ENCODE data around the gene EPN3.

Gene EPN3

GRCh38 chr17:50585346-50585745, 52.8 kb downstream of the EPN3 start:
- peak overlapping the region; percentile 85 for H2AK5ac ChIP-seq (ENCODE audit: low read depth, low read length)
- no peak overlapping the region for H3K4me3 ChIP-seq (ENCODE audit: low read length in 2 of 2)
- H3K18ac ChIP-seq (ENCODE audit: low read length): peak overlapping the region; percentile 88
- H3K4me2 ChIP-seq (ENCODE audit: insufficient read depth, low read length, poor library complexity, severe bottlenecking): no peak overlapping the region
- WGBS, 2 donors (ENCODE audit: extremely low coverage in 2 of 2, insufficient read length in 2 of 2, insufficient replicate concordance in 1 of 2): no CpG with 5 or more reads among the region's 4 CpGs
- no peak overlapping the region for H2BK120ac ChIP-seq (ENCODE audit: low read depth, low read length)
- peak overlapping the region; percentile 56 for H4K8ac ChIP-seq (ENCODE audit: low read depth, low read length)
- no peaks in the 10 kb centered on the region for H3K27me3 ChIP-seq (ENCODE audit: control insufficient read depth in 3 of 3, insufficient read depth in 3 of 3, low read depth in 1 of 3, low read length in 3 of 3)
- peak overlapping the region; percentile 98 for H2BK12ac ChIP-seq (ENCODE audit: low read length)
- H3K9ac ChIP-seq (ENCODE audit: low read depth, low read length, poor library complexity): no peak overlapping the region
- no peaks in the 10 kb centered on the region for H3K79me1 ChIP-seq (ENCODE audit: low read depth, low read length)
- DNase-seq (ENCODE audit: low spot score): no peak
- peaks cover 15 to 28% of the 10 kb centered on the region in 2 donors for H3K4me1 ChIP-seq (ENCODE audit: control insufficient read depth in 2 of 2, insufficient read depth in 1 of 2, low read depth in 1 of 2, low read length in 2 of 2)
- H2BK5ac ChIP-seq (ENCODE audit: low read length): no peak overlapping the region
- H3K9me3 ChIP-seq (replicated peaks in 1 of 2; ENCODE audit: control insufficient read depth in 2 of 2, insufficient read depth in 1 of 2, low read depth in 1 of 2, low read length in 2 of 2): no peaks in the 10 kb centered on the region
- no peak overlapping the region for H4K91ac ChIP-seq (ENCODE audit: low read depth, low read length, poor library complexity)
- peak overlapping the region; percentile 90 for H2BK15ac ChIP-seq (ENCODE audit: low read length)
- no peak overlapping the region for H2AFZ ChIP-seq (ENCODE audit: low read length)
- peak overlapping the region; percentile 31 for H3K14ac ChIP-seq (ENCODE audit: low read length)
- H3K4ac ChIP-seq (ENCODE audit: low read length): no peak overlapping the region
- H3K27ac ChIP-seq (replicated peaks; ENCODE audit: low read length): no peak overlapping the region
- H3K23ac ChIP-seq (ENCODE audit: low read depth, low read length, poor library complexity): peak overlapping the region; percentile 52
- no peaks in the 10 kb centered on the region for H3K36me3 ChIP-seq (replicated peaks in 1 of 2; ENCODE audit: control insufficient read depth in 2 of 2, insufficient read depth in 2 of 2, low read length in 2 of 2)

GRCh38 chr17:50585891-50586290, 53.4 kb downstream of the EPN3 start:
- no peak overlapping the region for H3K4me2 ChIP-seq (ENCODE audit: insufficient read depth, low read length, poor library complexity, severe bottlenecking)
- H3K36me3 ChIP-seq (replicated peaks in 1 of 2; ENCODE audit: control insufficient read depth in 2 of 2, insufficient read depth in 2 of 2, low read length in 2 of 2): no peaks in the 10 kb centered on the region
- peak overlapping the region; percentile 85 for H2AK5ac ChIP-seq (ENCODE audit: low read depth, low read length)
- peak overlapping the region; percentile 52 for H3K23ac ChIP-seq (ENCODE audit: low read depth, low read length, poor library complexity)
- H2AFZ ChIP-seq (ENCODE audit: low read length): no peak overlapping the region
- H3K4me1 ChIP-seq (ENCODE audit: control insufficient read depth in 2 of 2, insufficient read depth in 1 of 2, low read depth in 1 of 2, low read length in 2 of 2): peaks cover 11 to 28% of the 10 kb centered on the region in 2 donors
- H3K9me3 ChIP-seq (replicated peaks in 1 of 2; ENCODE audit: control insufficient read depth in 2 of 2, insufficient read depth in 1 of 2, low read depth in 1 of 2, low read length in 2 of 2): no peaks in the 10 kb centered on the region
- peak overlapping the region; percentile 56 for H4K8ac ChIP-seq (ENCODE audit: low read depth, low read length)
- H3K4me3 ChIP-seq (ENCODE audit: low read length in 2 of 2): no peak overlapping the region
- H3K4ac ChIP-seq (ENCODE audit: low read length): peak overlapping the region; percentile 20
- H2BK5ac ChIP-seq (ENCODE audit: low read length): no peak overlapping the region
- no peak for DNase-seq (ENCODE audit: low spot score)
- H3K14ac ChIP-seq (ENCODE audit: low read length): peak overlapping the region; percentile 31
- peak overlapping the region; percentile 98 for H2BK12ac ChIP-seq (ENCODE audit: low read length)
- H3K27me3 ChIP-seq (ENCODE audit: control insufficient read depth in 3 of 3, insufficient read depth in 3 of 3, low read depth in 1 of 3, low read length in 3 of 3): no peaks in the 10 kb centered on the region
- H2BK120ac ChIP-seq (ENCODE audit: low read depth, low read length): peak overlapping the region; percentile 26
- H3K9ac ChIP-seq (ENCODE audit: low read depth, low read length, poor library complexity): peak overlapping the region; percentile 60
- no peaks in the 10 kb centered on the region for H3K79me1 ChIP-seq (ENCODE audit: low read depth, low read length)
- H3K18ac ChIP-seq (ENCODE audit: low read length): peak overlapping the region; percentile 88
- peak overlapping the region; percentile 90 for H2BK15ac ChIP-seq (ENCODE audit: low read length)
- no peak overlapping the region for H3K27ac ChIP-seq (replicated peaks; ENCODE audit: low read length)
- WGBS, 2 donors (ENCODE audit: extremely low coverage in 2 of 2, insufficient read length in 2 of 2, insufficient replicate concordance in 1 of 2): no CpG with 5 or more reads among the region's 8 CpGs
- no peak overlapping the region for H4K91ac ChIP-seq (ENCODE audit: low read depth, low read length, poor library complexity)

GRCh38 chr17:50586421-50587247, 54.1 kb downstream of the EPN3 start:
- H3K4me1 ChIP-seq (ENCODE audit: control insufficient read depth in 2 of 2, insufficient read depth in 1 of 2, low read depth in 1 of 2, low read length in 2 of 2): peaks cover 11 to 28% of the 10 kb centered on the region in 2 donors
- H3K9me3 ChIP-seq (replicated peaks in 1 of 2; ENCODE audit: control insufficient read depth in 2 of 2, insufficient read depth in 1 of 2, low read depth in 1 of 2, low read length in 2 of 2): no peaks in the 10 kb centered on the region
- H2BK12ac ChIP-seq (ENCODE audit: low read length): no peak overlapping the region
- no CpG with 5 or more reads among the region's 9 CpGs for WGBS, 2 donors (ENCODE audit: extremely low coverage in 2 of 2, insufficient read length in 2 of 2, insufficient replicate concordance in 1 of 2)
- no peak overlapping the region for H3K4me3 ChIP-seq (ENCODE audit: low read length in 2 of 2)
- H3K14ac ChIP-seq (ENCODE audit: low read length): no peak overlapping the region
- H4K91ac ChIP-seq (ENCODE audit: low read depth, low read length, poor library complexity): no peak overlapping the region
- no peaks in the 10 kb centered on the region for H3K36me3 ChIP-seq (replicated peaks in 1 of 2; ENCODE audit: control insufficient read depth in 2 of 2, insufficient read depth in 2 of 2, low read length in 2 of 2)
- peak overlapping the region; percentile 90 for H2BK15ac ChIP-seq (ENCODE audit: low read length)
- no peak overlapping the region for H2BK5ac ChIP-seq (ENCODE audit: low read length)
- peak overlapping the region; percentile 20 for H3K4ac ChIP-seq (ENCODE audit: low read length)
- H3K27ac ChIP-seq (replicated peaks; ENCODE audit: low read length): no peak overlapping the region
- H3K27me3 ChIP-seq (ENCODE audit: control insufficient read depth in 3 of 3, insufficient read depth in 3 of 3, low read depth in 1 of 3, low read length in 3 of 3): no peaks in the 10 kb centered on the region
- H2BK120ac ChIP-seq (ENCODE audit: low read depth, low read length): peak overlapping the region; percentile 26
- peak overlapping the region; percentile 17 for H2AFZ ChIP-seq (ENCODE audit: low read length)
- no peaks in the 10 kb centered on the region for H3K79me1 ChIP-seq (ENCODE audit: low read depth, low read length)
- H4K8ac ChIP-seq (ENCODE audit: low read depth, low read length): no peak overlapping the region
- H3K4me2 ChIP-seq (ENCODE audit: insufficient read depth, low read length, poor library complexity, severe bottlenecking): no peak overlapping the region
- no peak for DNase-seq (ENCODE audit: low spot score)
- H3K18ac ChIP-seq (ENCODE audit: low read length): peak overlapping the region; percentile 86
- no peak overlapping the region for H3K23ac ChIP-seq (ENCODE audit: low read depth, low read length, poor library complexity)
- H3K9ac ChIP-seq (ENCODE audit: low read depth, low read length, poor library complexity): peak overlapping the region; percentile 60
- peak overlapping the region; percentile 85 for H2AK5ac ChIP-seq (ENCODE audit: low read depth, low read length)

- H3K4ac ChIP-seq (ENCODE audit: low read length): no peak overlapping the region
- no peak overlapping the region for H4K8ac ChIP-seq (ENCODE audit: low read depth, low read length)
- no peak overlapping the region for H3K18ac ChIP-seq (ENCODE audit: low read length)
- DNase-seq (ENCODE audit: low spot score): no peak
- H2BK120ac ChIP-seq (ENCODE audit: low read depth, low read length): no peak overlapping the region
- no peaks in the 10 kb centered on the region for H3K36me3 ChIP-seq (replicated peaks in 1 of 2; ENCODE audit: control insufficient read depth in 2 of 2, insufficient read depth in 2 of 2, low read length in 2 of 2)
- H2AK5ac ChIP-seq (ENCODE audit: low read depth, low read length): peak overlapping the region; percentile 17
- WGBS, 2 donors (ENCODE audit: extremely low coverage in 2 of 2, insufficient read length in 2 of 2, insufficient replicate concordance in 1 of 2): no CpG with 5 or more reads among the region's 9 CpGs
- H3K4me2 ChIP-seq (ENCODE audit: insufficient read depth, low read length, poor library complexity, severe bottlenecking): no peak overlapping the region
- no peak overlapping the region for H3K4me3 ChIP-seq (ENCODE audit: low read length in 2 of 2)
- no peak overlapping the region for H3K9ac ChIP-seq (ENCODE audit: low read depth, low read length, poor library complexity)
- no peak overlapping the region for H3K27ac ChIP-seq (replicated peaks; ENCODE audit: low read length)
- no peak overlapping the region for H2BK15ac ChIP-seq (ENCODE audit: low read length)
- H3K79me1 ChIP-seq (ENCODE audit: low read depth, low read length): no peaks in the 10 kb centered on the region
- no peak overlapping the region for H3K14ac ChIP-seq (ENCODE audit: low read length)
- peaks cover 14 to 28% of the 10 kb centered on the region in 2 donors for H3K4me1 ChIP-seq (ENCODE audit: control insufficient read depth in 2 of 2, insufficient read depth in 1 of 2, low read depth in 1 of 2, low read length in 2 of 2)
- H3K27me3 ChIP-seq (ENCODE audit: control insufficient read depth in 3 of 3, insufficient read depth in 3 of 3, low read depth in 1 of 3, low read length in 3 of 3): no peaks in the 10 kb centered on the region
- no peak overlapping the region for H3K23ac ChIP-seq (ENCODE audit: low read depth, low read length, poor library complexity)
- H4K91ac ChIP-seq (ENCODE audit: low read depth, low read length, poor library complexity): no peak overlapping the region
- H3K9me3 ChIP-seq (replicated peaks in 1 of 2; ENCODE audit: control insufficient read depth in 2 of 2, insufficient read depth in 1 of 2, low read depth in 1 of 2, low read length in 2 of 2): no peaks in the 10 kb centered on the region
- H2AFZ ChIP-seq (ENCODE audit: low read length): no peak overlapping the region
- no peak overlapping the region for H2BK5ac ChIP-seq (ENCODE audit: low read length)
- no peak overlapping the region for H2BK12ac ChIP-seq (ENCODE audit: low read length)
These were observed 55.0 kb downstream of the EPN3 start for GRCh38 chr17:50587571-50587970.
